Caco-2 (cell line): ENCODE data around the gene PROSER3. TPM values are rescaled to one million over a fixed set of nuclear protein-coding genes. Genes with fewer than 3 reads are reported as not detected.

Experiments used
- BruUV-seq: library from RNA; stranded (reverse); fragments of 400-500 nt; replicated peaks from 2 replicates; lab custom pipeline; 2021; lab: Mats Ljungman, UMichigan
- CTCF ChIA-PET: fragments of 300-600 bp; sonication (Branson Sonifier 250); formaldehyde crosslinking; loops from one replicate; lab custom pipeline; 2022; ENCODE audit warnings: antibody characterized with exemption; lab: Charles Lee
- POLR2A ChIA-PET: fragments of 300-600 bp; sonication (Branson Sonifier 250); formaldehyde crosslinking; loops from one replicate; lab custom pipeline; 2022; ENCODE audit warnings: antibody characterized with exemption; lab: Charles Lee
- DNase-seq, 2 experiments: peaks; one replicate each; pipeline versions ENCODE4 v3.0.0 to v3.0.0-alpha.2; 2020 to 2022
- H3K27me3 ChIP-seq: replicated peaks from 2 replicates; pipeline ENCODE4 v1.6.0; 2011; ENCODE audit warnings: low read length; ENCODE audit not compliant: control insufficient read depth, insufficient read depth
- H3K36me3 ChIP-seq: 2 replicates; pipeline ENCODE4 v1.5.1; 2011; ENCODE audit warnings: low read length; ENCODE audit not compliant: control insufficient read depth, insufficient read depth
- H3K4me1 ChIP-seq: fragments of 250-450 bp; sonication (Bioruptor Pico); 2 replicates; pipeline ENCODE4 v1.5.1; 2020; ENCODE audit warnings: mild to moderate bottlenecking
- H3K4me3 ChIP-seq: 2 replicates; pipeline ENCODE4 v1.5.1; 2011; ENCODE audit warnings: low read depth, mild to moderate bottlenecking, control low read depth, low read length
- H3K9me3 ChIP-seq: fragments of 250-450 bp; sonication (Bioruptor Pico); 2 replicates; pipeline ENCODE4 v1.5.1; 2020; ENCODE audit warnings: mild to moderate bottlenecking, moderate library complexity
- H3K27ac Mint-ChIP-seq: one replicate; pipeline ENCODE4 v1.8.0; 2022; ENCODE audit warnings: mixed read lengths; ENCODE audit not compliant: unreplicated experiment
- H3K27me3 Mint-ChIP-seq: one replicate; pipeline ENCODE4 v1.8.0; 2022; ENCODE audit warnings: mixed read lengths; ENCODE audit not compliant: insufficient read depth, unreplicated experiment
- H3K36me3 Mint-ChIP-seq: one replicate; pipeline ENCODE4 v1.8.0; 2022; ENCODE audit warnings: mild to moderate bottlenecking, mixed read lengths; ENCODE audit not compliant: insufficient read depth, unreplicated experiment
- H3K4me1 Mint-ChIP-seq: one replicate; pipeline ENCODE4 v1.8.0; 2022; ENCODE audit warnings: low read depth, mixed read lengths; ENCODE audit not compliant: unreplicated experiment
- H3K4me3 Mint-ChIP-seq: one replicate; pipeline ENCODE4 v1.8.0; 2022; ENCODE audit warnings: mild to moderate bottlenecking, moderate library complexity, mixed read lengths; ENCODE audit not compliant: unreplicated experiment
- H3K9me3 Mint-ChIP-seq: one replicate; pipeline ENCODE4 v1.8.0; 2022; ENCODE audit warnings: mixed read lengths; ENCODE audit not compliant: unreplicated experiment
- CTCF ChIP-seq, 2 experiments: fragments of 200-600 bp in 1 of 2; IDR thresholded peaks; 1 replicate in 1 of 2; 2 replicates in 1 of 2; pipeline versions ENCODE4 v1.5.1 to v1.8.0; 2011 to 2022; ENCODE audit warnings: antibody characterized with exemption in 1 of 2, control low read depth in 1 of 2, inconsistent platforms in 1 of 2, low read depth in 1 of 2, low read length in 1 of 2, mild to moderate bottlenecking in 1 of 2, moderate library complexity in 1 of 2; ENCODE audit not compliant: insufficient read depth in 1 of 2, severe bottlenecking in 1 of 2, unreplicated experiment in 1 of 2
- intact Hi-C: fragments of 100-400 bp; cut with micrococcal nuclease; formaldehyde crosslinking; loops from one replicate; pipeline ENCODE4 v1.10.0; 2022; ENCODE audit not compliant: unreplicated experiment
- total RNA-seq: library from RNA; stranded (reverse); gene quantifications from 2 replicates; pipeline ENCODE4 v1.2.3, GENCODE V29; 2022

PROSER3 gene
- total RNA-seq, 1 experiment from 2014 or later, result 34.6 TPM

DNA sequence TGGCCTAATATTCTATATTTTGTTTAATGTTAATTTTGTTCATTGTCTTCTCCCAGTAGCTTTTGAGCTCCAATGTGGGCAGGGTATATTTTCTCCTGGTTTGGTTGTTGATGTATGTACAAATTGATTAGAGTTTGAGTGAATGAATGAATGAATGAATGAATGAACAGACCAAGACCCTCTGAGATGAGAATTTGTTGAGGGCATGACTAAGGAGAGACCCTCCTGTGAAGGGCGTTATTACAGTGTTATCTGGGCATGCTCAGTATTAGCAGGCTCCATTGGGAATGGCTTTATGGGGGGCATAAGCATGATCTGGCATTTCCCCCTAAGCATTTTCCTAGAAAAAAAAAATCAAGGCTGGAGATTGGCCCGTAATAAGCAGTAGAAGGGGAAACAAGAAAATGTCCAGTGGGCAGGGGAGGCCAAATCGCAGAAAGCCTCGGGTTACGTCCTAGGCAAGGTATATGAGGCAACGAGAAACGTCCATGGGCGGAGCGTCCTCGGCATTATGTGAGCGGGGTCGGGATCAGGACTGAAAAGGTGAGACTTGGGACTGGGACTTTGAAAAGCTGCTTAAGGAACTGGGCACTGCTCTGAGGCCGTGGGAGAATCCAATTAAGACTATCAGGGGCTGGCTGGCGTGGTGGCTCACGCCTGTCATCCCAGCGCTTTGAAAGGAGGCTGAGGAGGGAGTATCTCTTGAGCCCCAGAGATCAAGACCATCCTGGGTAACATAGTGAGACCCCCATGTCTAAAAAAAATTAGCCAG lies 16.5 kb downstream of the PROSER3 start:
- H3K9me3 Mint-ChIP-seq, result no peaks in the 10 kb centered on the region
- Histone ChIP-seq H3K27me3 (no peaks in the 10 kb centered on the region), H3K36me3 (no peaks in the 10 kb centered on the region), H3K9me3 (no peaks in the 10 kb centered on the region), H3K4me3 (peak overlapping the region; percentile 27), H3K4me1 (no peaks in the 10 kb centered on the region)
- POLR2A ChIA-PET, result no interaction called here
- TF ChIP-seq CTCF (IDR thresholded peaks at IDR 0.05; ENCODE audit: insufficient read depth in 1 of 2, low read depth in 1 of 2, low read length in 1 of 2, severe bottlenecking in 1 of 2, unreplicated experiment in 1 of 2), result no peak
- peaks cover 18% of the 10 kb centered on the region for H3K36me3 Mint-ChIP-seq
- intact Hi-C loops, result loop anchor here (2.0 kb wide), 1 partner anchor 16 kb away; the partner anchor contains the start of gene PROSER3
- BruUV-seq, result no TSS peak
- DNase-seq, result no peak
- no peak overlapping the region for H3K27ac Mint-ChIP-seq
- CTCF ChIA-PET, result no interaction called here
- H3K4me3 Mint-ChIP-seq, result peak overlapping the region; percentile 79
- peaks cover 11% of the 10 kb centered on the region for H3K4me1 Mint-ChIP-seq
- peaks cover 5% of the 10 kb centered on the region for H3K27me3 Mint-ChIP-seq

DNA sequence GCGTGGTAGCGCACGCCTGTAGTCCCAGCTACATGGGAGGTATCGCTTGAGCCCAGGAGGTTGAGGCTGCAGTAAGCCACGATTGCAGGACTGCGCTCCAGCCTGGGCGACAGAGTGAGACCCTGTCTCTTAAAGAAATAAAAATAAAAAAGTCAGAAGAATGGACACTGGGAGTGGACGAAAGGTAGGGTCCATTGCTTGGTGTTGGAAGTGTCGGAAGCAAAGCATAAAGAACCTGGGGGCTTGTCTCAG lies 17.0 kb downstream of the PROSER3 start:
- peaks cover 18% of the 10 kb centered on the region for H3K36me3 Mint-ChIP-seq
- TF ChIP-seq CTCF (IDR thresholded peaks at IDR 0.05; ENCODE audit: insufficient read depth in 1 of 2, low read depth in 1 of 2, low read length in 1 of 2, severe bottlenecking in 1 of 2, unreplicated experiment in 1 of 2), result no peak
- no peaks in the 10 kb centered on the region for H3K27me3 ChIP-seq
- H3K9me3 ChIP-seq, result no peaks in the 10 kb centered on the region
- no peaks in the 10 kb centered on the region for H3K36me3 ChIP-seq
- no peaks in the 10 kb centered on the region for H3K4me1 ChIP-seq
- H3K27me3 Mint-ChIP-seq, result peaks cover 5% of the 10 kb centered on the region
- H3K9me3 Mint-ChIP-seq, result no peaks in the 10 kb centered on the region
- no TSS peak for BruUV-seq
- no peak for DNase-seq
- H3K27ac Mint-ChIP-seq, result no peak overlapping the region
- peak overlapping the region; percentile 27 for H3K4me3 ChIP-seq
- peaks cover 11% of the 10 kb centered on the region for H3K4me1 Mint-ChIP-seq
- CTCF ChIA-PET, result no interaction called here
- H3K4me3 Mint-ChIP-seq, result peak overlapping the region; percentile 79
- intact Hi-C loops, result loop anchor here (2.0 kb wide), 1 partner anchor 16 kb away; the partner anchor contains the start of gene PROSER3
- POLR2A ChIA-PET, result no interaction called here

- no peak for TF ChIP-seq CTCF (IDR thresholded peaks at IDR 0.05; ENCODE audit: insufficient read depth in 1 of 2, low read depth in 1 of 2, low read length in 1 of 2, severe bottlenecking in 1 of 2, unreplicated experiment in 1 of 2)
- H3K36me3 ChIP-seq, result no peaks in the 10 kb centered on the region
- no peaks in the 10 kb centered on the region for H3K9me3 ChIP-seq
- POLR2A ChIA-PET, result no interaction called here
- Mint-ChIP-seq H3K27me3 (peaks cover 5% of the 10 kb centered on the region), H3K27ac (no peak within 1 kb of the TSS), H3K9me3 (no peaks in the 10 kb centered on the region), H3K4me1 (peaks cover 11% of the 10 kb centered on the region), H3K4me3 (peak within 1 kb of the TSS; percentile 79), H3K36me3 (peaks cover 18% of the 10 kb centered on the region)
- BruUV-seq, result no TSS peak
- peak within 1 kb of the TSS; percentile 82 for H3K4me3 ChIP-seq
- intact Hi-C loops, result loop anchor here (2.0 kb wide), 1 partner anchor 17 kb away; the partner anchor contains the start of gene PROSER3
- CTCF ChIA-PET, result interaction anchor here (0.5 kb wide), 1 partner anchor 84 kb away, joined by 6 read pairs; no protein-coding TSS in a partner anchor
- no peaks in the 10 kb centered on the region for H3K27me3 ChIP-seq
- DNase-seq, result peak; percentile 99
- no peaks in the 10 kb centered on the region for H3K4me1 ChIP-seq
Observed at GRCh38 chr19:35775298-35776101, 17.5 kb downstream of the PROSER3 start, which contains the start of gene ARHGAP33. ARHGAP33 (plus strand) TSS chr19:35775564; CDS start chr19:35775659, 95 bp downstream.
